OCI-LY1 (cell line): ENCODE data around the gene THEM4.

Experiments
- CTCF ChIP-seq: fragments of 200-600 bp; sonication (generic), shearing (Covaris generic); IDR thresholded peaks from 2 replicates; pipeline ENCODE4 v1.5.1; 2017; ENCODE audit warnings: mild to moderate bottlenecking, antibody characterized with exemption, low read length, moderate library complexity, mixed read lengths
- EZH2 ChIP-seq: fragments of 200-600 bp; sonication (generic), shearing (Covaris generic); IDR thresholded peaks from 2 replicates; pipeline ENCODE4 v1.8.0; 2017; ENCODE audit warnings: borderline replicate concordance, mixed run types, mild to moderate bottlenecking, antibody characterized with exemption, low read length, moderate library complexity, mixed read lengths

- no peak for TF ChIP-seq CTCF
- no peak for TF ChIP-seq EZH2
Measured at GRCh38 chr1:151846062-151846568, 63.2 kb downstream of the THEM4 start.
